ENCODE measurements around the gene ADGRG6. TPM values are rescaled to one million over a fixed set of nuclear protein-coding genes. Genes with fewer than 3 reads are reported as not detected.
"Not testable (repeated sequence)": the region's sequence is repeated elsewhere in the genome, so short reads cannot be mapped to it uniquely, and the experiment has no call there.

ADGRG6 gene
- total RNA-seq, 1 experiment from 2014 or later: 0.68 TPM

DNA sequence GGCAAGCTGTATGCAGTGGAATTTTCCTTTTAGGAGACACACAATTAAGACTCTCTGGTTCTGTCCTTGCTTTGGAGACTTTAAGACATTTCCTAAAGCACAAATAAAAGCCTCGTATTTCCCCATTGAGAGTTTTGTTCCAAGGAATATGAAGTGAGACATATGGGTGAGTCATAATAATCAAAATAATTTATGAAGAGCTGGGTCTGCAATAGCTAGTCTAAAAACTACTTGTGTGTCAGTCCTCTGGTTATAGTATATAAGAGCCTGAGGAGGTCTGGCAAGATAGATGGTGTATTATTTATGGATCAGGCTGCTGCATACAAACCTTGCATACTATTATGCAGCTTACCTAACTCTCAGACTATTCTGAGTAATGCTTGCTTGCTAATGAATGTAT, 142.6 kb downstream of the ADGRG6 start:
- DNase-seq (ENCODE audit: low spot score): no peak

DNA sequence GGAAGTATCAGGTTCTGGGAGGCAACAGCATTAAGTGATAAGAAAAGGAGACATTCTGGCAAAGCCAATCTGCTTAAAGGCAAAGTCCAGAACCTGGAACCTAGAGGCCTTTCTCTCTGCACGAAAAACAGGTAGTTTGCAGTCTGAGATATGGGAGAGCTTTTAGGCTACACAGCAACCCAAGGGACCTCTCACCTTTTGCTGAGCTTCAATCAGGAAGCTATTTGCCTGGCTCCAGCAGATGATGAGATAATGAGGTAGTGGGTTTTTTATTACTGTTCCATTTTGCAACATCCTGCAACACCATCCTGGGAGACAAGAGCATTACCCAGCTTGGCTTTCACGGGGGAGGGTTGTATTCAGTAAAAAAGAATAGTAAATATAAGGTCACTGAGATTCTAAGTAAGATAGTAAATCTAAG, 143.1 kb downstream of the ADGRG6 start:
- DNase-seq (ENCODE audit: low spot score): no peak

DNA sequence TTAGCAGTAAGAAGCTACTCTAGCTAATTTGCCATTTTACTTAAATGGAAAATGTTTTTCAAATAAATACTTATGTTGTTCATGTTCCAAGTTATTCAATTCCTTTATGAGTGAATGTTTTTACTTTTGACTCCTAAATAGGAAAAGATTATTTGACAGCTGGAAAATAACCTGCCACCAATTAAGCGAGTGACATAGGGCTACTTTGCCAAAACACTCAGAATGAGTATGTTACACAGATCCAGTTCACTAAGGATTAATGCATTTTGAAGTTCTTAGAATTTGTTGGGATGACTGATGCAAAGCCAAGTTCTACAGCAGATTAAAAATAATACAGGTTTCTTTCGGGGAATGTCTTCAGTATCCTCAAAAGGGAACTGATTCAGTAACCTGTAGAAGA, 144.4 kb downstream of the ADGRG6 start:
- DNase-seq (ENCODE audit: low spot score): no peak

DNA sequence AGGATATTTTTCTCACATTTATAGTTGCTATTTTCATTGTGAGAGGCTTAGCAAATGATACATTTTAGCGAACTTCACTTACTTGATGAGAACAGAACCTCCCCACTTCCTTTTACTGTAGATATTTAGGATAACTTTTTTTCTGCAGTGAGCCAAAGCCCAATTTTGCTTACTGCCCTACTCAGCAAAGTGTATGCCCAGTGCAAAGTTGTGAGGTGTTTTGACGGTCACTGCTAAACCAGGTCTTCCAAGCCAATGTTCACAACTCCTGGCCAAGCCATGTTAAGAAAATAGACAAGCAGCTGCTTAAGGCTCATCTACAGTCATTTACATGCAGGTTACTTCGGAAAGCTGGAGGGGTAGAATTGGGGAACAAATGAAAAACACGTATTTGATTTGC, 144.8 kb downstream of the ADGRG6 start:
- DNase-seq (ENCODE audit: low spot score): no peak

GRCh38 chr6:142448091-142448729, 146.4 kb downstream of the ADGRG6 start:
- DNase-seq (ENCODE audit: low spot score): no peak

DNA sequence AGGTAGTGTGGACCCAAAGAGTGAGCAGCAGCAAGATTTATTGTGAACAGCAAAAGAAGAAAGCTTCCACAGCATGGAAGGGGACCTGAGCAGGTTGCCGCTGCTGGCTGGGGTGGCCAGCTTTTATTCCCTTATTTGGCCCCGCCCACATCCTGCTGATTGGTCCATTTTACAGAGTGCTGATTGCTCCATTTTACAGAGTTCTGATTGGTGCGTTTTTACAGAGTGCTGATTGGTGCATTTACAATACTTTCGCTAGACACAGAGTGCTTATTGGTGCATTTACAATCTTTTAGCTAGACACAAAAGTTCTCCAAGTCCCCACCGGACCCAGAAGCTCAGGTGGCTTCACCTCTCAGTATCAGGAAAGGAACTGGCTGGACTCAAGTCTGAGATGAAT, 149.0 kb downstream of the ADGRG6 start:
- DNase-seq (ENCODE audit: low spot score): not testable (repeated sequence)

GRCh38 chr6:142452993-142453392, 151.2 kb downstream of the ADGRG6 start:
- DNase-seq (ENCODE audit: low spot score): no peak

DNA sequence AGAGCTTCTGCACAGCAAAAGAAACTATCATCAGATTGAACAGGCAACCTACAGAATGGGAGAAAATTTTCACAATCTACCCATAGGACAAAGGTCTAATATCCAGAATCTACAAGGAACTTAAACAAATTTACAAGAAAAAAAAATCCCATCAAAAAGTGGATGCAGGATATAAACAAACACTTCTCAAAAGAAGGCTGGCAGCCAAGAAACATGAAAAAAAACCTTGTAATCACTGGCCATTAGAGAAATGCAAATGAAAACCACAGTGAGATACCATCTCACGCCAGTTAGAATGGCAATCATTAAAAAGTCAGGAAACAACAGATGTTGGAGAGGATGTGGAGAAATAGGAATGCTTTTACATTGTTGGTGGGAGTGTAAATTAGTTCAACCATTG, 152.4 kb downstream of the ADGRG6 start:
- peak; percentile 52 for DNase-seq (ENCODE audit: low spot score)

GRCh38 chr6:142454848-142455247, 153.0 kb downstream of the ADGRG6 start:
- DNase-seq (ENCODE audit: low spot score): not testable (repeated sequence)

DNA sequence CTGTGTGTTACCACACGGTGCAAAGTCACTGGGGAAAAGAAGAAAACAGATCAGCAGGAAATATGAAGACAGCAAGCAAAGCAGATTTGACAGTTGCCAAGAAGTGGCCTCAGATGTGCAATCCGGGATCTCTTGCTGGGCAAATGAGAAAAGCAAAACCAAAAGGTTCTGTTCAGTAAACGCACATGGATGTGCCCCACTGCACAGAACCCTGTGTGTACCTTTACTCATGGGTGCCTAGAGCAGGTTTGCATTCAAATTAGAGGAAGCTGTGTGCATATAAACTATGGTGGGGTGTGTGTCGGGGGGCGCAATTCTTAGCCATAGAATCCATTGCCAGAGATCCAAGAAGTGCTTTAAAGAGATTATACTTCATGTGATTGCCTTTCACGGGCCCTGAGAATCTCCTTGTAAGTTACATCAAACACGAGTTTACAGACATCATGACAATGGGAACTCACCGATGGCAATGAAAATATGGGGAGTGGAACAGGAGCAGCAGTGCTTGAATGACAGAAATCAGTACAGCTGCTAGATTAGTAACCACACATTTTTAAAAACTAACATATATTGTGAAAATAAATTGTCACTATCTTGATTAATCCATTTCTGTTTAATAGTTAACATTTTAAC, 154.3 kb downstream of the ADGRG6 start:
- DNase-seq (ENCODE audit: low spot score): no peak

- no peak for DNase-seq (ENCODE audit: low spot score)
Observed at GRCh38 chr6:142457638-142458406, 156.0 kb downstream of the ADGRG6 start.

DNA sequence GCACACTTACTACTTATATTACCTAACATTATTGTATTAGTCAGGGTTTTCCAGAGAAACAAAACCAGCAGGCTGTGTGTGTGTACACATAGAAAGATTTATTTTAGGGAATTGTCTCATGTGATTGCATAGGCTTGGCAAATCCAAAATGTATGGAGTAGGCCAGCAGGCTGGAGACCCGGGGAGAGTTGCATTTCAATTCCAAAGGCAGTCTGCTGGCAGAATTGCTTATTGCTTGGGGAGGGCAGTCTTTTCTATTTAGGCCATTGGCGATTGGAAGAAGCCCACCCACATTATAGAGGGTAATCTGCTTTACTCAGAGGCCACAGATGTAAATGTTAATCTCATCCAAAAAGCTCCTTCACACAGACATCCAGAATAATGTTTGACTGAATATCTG, 157.0 kb downstream of the ADGRG6 start:
- no peak for DNase-seq (ENCODE audit: low spot score)

GRCh38 chr6:142459271-142459670, 157.5 kb downstream of the ADGRG6 start:
- DNase-seq (ENCODE audit: low spot score): peak; percentile 16

GRCh38 chr6:142462260-142462659, 160.5 kb downstream of the ADGRG6 start:
- no peak for DNase-seq (ENCODE audit: low spot score)

DNA sequence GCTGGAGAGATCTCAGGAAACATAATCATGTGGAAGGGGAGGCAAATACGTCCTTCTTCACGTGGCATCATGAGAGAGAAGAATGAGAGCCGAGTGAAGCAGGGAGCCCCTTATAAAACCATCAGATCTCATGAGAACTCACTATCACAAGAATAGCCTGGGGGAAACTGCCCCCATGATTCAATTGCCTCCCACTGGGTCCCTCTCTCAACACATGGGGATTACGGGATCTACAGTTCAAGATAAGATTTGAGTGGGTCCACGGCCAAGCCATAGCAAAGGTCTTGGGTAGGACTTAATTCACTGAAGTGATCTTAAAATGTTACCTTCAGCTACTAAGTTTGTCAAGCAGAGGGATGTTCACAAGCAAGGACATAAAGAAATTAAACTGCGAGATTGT, 162.2 kb downstream of the ADGRG6 start:
- no peak for DNase-seq (ENCODE audit: low spot score)

GRCh38 chr6:142469220-142469619, 167.4 kb downstream of the ADGRG6 start:
- no peak for DNase-seq (ENCODE audit: low spot score)

DNA sequence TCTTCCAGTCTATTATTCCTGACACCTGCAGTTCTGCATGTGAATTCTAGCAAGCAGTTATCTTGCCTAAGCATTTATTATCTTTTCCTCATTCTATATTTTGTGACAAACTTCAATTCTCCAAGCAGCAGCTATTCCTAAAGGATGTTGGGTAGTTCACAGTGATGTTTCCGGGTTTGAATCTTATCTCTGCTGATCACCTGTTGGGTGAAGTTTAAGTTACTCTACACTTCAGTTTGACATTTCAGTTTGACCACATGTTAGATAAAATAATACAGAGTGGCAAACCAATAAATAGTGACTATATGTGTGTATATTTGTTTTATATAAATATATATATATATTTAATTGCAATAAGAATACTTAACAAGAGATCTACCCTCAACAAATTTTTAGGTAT, 168.6 kb downstream of the ADGRG6 start:
- DNase-seq (ENCODE audit: low spot score): no peak

GRCh38 chr6:142474531-142475289, 172.9 kb downstream of the ADGRG6 start:
- DNase-seq (ENCODE audit: low spot score): peak; percentile 33

DNA sequence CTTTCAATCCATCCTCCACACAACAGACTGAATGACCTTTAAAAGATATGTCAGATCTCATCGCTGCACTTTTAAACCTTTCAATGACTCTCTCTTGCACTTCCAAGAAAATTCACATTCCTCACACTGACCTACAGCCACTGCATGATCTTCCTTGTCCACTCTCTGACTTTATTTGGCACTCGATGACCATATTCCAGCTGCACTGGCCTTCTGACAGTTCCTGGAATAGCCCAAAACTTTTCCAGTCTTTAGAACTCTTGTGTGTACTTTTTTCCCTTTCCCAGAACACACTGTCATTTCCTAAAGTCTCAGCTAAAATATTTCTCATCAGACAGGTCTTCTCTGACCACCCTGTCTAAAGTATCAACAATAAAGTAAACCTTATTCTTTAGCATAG, 174.6 kb downstream of the ADGRG6 start:
- no peak for DNase-seq (ENCODE audit: low spot score)

DNA sequence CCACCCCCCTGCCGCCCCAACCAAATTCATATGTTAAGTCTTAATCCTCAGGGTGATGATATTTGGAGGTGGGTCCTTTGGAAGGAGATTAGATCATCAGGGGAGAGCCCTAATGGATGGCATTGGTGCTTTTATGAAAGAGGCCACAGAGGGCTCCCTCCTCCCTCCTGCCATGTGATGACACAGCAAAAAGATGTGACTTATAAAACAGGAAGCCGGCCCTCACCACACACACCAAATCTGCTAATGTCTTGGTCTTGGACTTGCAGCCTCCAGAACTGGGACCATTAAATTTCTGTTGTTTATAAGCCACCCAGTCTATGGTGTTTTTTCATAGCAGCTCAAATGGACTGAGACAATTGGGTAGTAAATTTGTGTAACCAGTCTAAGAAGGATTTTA, 176.3 kb downstream of the ADGRG6 start:
- peak; percentile 59 for DNase-seq (ENCODE audit: low spot score)

- no peak for DNase-seq (ENCODE audit: low spot score)
Observed at GRCh38 chr6:142481466-142481865, 179.7 kb downstream of the ADGRG6 start.

DNA sequence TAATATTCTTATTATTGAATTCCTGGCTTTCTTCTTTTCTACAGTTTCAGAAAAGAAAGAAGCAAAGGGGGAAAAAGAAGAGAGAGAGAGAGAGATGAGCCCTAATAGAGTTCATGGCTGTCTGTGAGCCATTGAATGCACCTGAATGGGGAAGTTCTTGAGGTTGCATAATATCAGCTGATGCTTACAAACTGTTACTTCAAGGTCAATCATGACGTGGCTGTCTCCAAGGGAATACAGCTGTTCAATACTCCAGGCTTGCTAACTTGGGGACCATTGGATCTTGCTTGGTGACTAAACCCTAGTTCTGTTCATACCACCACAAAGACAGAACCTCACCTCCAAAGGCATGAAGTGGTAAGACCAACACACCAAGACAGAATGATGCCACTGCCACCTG, 180.4 kb downstream of the ADGRG6 start:
- DNase-seq (ENCODE audit: low spot score): no peak
